HG03108 (cell line): ENCODE results near the gene MAPK11.

ENCODE experiments used
- ATAC-seq: cut with Tn5 transposase; IDR thresholded peaks from one replicate; pipeline ENCODE4 v1.9.1; 2021; ENCODE audit warnings: moderate library complexity; ENCODE audit not compliant: unreplicated experiment

The MAPK11 gene

DNA sequence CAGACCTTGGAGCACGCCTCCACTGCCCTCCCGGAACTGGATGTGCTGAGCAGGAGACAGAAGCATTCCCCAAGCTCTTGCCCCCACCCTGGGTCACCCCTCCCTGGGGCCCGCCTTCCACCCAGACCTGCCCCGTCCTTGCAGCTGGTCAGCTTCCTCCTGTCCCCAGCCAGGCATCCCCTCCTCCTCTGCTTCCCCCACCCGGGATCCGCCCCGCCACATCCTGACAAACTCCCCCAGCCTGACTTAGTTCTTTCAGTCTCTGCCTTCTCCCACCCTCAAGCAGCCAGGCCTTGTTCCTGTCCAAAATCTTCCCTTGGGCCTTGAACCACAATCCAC is 38.4 kb upstream of the MAPK11 start:
- ATAC-seq = no peak

DNA sequence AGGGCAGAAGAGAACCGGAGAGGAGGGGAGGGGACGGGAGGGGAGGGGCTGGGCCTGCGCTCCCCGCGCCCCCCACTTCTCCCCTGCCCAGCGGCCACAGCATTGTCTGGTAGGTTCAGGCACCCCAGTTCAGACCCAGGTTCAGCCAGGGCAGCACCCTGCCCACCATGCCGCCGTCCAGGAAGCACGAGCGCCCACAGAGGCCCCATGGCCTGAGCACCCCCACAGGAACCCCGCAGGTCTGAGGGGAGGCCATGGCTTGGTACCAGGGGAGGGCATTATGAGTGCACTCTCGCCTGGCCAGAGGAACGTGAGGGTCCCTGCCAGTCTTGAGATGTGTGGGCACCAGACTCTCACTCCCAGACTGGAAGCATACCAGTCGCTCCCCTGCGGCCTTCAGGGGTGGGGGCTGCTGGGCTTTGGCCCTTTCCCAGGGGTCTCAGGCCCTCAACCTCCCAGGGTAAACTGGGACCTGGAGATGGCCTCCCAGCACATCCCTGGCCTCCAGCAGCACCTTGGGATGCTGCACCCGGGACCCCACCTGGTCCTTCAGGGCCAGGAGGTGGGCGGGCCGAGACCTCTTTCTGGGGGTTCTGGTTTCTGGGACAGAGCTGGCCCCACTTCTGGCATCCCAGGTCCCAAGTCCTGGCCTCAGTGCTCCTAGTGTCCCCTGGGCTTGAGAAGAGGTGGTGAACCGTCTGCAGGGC is 37.9 kb upstream of the MAPK11 start:
- no peak for ATAC-seq

DNA sequence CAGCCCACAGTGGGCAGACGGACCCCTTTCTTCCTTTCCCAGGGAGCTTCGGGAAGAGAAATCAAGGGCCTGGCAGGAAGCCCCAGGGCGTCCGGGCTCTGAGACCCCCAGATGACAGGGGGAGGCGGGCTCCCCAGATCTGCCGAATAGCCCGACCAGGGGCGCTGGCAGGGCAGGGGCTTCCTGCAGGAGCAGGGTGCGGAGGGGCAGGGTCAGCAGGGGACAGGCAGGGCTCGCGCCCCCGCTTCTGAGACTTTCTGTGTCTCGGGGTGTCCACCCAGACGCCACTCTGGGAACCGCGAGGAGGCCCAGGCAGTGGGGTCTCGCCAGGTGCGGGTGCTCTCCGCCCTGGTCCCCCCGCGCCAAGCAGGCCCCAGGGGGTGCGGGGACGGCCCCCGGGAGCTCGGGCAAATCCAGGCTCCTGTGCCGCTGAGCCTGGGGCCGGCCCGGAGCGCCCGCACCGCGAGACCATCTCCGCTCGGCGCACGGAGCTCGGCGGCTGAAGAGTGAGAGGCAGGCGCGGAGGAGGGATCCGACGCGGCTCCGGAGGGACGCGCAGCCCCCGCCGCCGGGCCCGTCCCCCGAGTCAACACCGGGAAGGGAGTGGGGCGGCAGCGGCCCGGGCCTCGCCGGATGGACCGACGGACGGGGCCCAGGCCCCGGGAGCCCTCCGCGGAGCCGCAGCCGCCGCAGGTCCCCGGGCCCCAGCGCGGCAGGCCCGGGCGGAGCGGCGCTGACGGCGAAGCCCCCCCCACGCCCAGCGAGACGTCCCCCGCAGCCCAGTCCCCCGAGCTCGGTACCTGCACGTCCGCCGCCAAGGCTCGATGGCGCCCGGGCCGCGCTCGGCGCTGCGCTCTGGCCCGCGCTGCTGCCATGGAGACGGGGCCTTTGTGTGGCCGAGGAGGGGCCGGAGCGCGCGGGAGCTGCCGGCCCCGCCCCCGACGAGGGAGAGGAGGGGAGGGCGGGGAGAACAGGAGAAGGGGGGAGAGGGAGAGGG is 36.9 kb upstream of the MAPK11 start, which contains the start of gene PLXNB2:
Gene PLXNB2, minus strand, starts transcription at position 894 of the 997 bp plus-strand sequence. CDS start 17,062 bp downstream, outside the sequence.
- peak; percentile 42 for ATAC-seq

DNA sequence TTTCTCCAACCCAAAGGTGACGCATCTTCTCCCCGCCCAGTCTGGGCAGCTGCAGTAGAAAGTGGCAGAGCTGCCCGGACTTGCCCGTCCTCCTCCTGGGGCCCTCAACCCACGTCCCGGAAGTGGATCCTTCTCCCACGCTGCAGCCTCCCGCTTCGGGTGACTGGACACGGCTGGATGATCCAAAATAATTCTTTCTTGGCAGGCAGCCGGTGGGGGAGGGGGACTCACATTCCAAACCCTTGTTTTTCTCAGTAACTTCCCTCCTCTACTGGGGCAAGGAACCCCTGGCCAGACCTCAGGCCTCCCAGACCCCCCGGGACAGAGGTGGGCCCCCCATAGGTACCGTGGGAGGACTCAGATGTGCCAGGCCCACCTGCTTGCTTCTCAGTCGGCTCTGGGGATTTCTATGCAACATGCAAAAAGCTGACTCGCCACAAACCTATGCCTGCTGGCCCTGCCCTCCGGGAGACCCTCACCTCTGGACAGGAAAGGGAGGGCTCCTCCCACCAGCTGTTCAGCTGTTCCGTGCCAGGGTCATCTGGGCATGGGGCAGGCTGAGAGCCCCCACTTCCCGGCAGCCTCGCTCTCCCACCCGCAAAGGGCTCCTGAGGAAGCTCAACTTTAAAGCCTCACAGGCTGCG is 35.9 kb upstream of the MAPK11 start:
- ATAC-seq = no peak

DNA sequence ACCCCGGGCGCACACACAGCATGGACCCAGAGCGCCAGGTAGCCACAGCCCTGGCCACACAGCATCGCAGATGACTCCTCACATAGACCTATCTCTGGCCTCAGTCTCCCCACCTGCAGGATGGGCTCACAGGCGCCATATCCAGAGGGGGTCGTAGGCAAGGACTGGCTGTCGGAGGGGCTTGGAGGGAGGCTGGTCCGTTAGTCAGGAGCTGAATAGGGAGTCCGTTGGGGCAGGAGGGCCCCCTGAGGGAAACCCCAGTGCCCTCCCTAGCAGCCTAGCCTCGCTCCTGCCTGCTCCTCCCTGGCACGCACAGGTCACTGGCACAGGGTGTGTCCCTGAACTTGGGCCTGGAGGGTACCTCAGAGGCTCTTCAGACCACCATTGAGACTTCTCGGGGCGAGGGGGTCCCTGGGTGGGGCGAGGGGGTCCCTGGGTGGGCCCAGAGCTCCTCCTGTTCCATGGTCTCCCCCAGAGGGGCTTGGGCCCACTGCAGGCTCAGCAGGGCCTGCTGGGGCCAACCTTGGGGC is 35.3 kb upstream of the MAPK11 start:
- no peak for ATAC-seq

DNA sequence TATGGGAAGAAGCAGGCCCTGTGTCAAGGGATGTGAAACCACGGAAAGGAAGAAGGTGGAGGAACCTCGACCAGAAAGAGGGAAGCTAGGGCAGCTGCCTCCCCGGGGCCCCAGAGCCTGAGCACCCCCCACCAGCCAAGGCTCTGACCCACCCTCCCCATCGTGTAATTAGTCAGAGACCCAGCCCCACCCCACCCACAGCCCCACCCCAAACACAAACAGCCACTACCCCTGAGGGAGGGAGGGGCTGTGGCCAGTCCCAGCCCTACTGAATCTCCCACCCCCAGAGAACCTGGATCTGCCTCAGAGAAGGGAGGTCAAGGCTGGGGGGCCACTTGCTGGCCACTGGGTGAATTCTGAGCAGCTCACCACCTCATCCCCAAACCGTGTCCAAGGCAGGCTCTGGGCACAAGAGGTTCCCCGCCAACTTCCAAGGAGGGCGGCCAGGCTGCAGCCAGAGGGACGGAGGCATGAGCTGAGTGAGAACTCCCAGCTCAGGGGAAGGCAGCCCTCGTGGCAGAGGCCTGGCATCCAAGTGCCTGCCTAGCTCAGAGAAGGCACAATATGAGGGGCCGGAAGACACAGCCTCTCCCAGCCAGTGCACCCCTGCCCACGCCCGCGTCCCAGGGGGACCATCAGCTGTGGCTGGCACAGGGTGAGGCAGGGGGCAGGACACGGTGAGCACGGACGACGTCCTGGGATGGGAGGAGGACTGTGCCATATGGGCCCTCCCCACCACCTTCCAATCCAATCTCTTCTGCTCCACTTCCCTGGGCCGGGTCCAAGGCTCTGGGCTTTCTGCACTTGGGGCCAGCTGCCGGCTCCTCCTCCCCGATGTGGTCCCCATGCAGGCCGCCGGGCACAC is 34.6 kb upstream of the MAPK11 start:
- ATAC-seq = no peak

DNA sequence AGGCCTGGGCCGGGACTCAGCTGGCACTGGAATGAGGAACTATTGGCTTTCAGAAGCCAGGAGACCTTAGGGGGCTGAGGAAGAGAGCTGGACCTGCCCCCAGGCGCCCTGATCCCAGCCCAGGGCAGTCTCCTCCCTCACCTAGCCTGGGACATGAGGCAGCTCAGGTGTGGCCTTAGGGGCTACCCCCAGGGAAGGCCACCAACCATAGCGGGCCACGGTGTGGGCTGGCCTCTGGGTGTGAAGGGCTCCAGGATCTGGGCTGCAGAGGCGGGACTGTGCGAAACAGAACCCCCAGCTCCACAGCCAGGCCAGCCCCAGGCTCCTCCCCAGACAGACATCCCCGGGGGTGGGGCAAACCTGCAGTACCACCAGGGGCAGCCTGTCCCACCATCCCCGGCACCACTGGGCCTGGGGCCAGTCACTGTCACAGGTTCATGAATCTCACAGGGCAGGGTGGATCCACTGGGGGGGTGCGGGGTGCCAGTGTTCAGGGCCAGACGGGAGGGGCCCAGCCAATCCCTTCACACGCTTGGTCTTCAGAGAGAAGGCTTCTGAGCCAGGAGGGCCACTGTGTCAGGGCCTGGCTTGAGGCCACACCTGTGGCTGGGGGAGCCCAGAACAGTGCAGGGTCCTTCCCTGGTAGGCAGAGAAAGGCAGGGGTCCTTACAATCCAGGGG is 33.8 kb upstream of the MAPK11 start:
- ATAC-seq = no peak

DNA sequence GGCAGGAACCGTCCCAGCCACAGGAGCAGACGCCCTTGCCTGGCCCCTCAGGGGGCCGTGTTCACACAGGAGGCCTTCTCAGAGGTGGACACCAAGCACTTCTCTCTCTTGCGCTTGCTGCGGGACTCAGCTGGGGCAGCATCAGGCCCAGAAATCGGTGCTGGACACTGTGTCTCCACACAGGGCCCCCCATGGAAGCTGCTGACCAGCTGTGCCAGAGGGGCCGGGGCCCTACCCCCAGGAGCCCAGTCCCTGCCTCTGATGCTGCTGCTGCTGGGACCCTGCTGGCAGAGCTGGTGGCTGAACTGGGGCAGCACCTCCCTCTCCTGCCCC is 33.3 kb upstream of the MAPK11 start:
- ATAC-seq = no peak

DNA sequence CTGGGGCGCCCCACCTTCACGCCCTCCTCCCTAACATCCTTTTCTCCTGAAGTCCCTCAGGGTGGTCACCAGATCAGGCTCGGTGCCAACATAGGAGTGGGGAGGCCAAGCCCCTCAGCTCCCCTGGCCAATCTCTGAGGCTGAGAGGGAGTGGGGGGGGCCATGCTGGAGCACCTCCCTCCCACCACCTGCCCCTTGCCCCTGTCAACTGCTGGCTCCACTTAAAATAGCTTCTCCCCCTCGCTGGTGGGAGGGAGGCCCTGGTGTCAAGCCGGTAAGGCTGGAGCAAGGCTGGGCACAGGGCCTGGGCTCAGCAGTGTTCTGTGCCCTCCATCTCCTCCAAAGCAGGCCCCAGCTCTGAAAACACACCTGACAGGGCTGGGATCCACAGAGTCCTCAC is 32.4 kb upstream of the MAPK11 start:
- no peak for ATAC-seq

DNA sequence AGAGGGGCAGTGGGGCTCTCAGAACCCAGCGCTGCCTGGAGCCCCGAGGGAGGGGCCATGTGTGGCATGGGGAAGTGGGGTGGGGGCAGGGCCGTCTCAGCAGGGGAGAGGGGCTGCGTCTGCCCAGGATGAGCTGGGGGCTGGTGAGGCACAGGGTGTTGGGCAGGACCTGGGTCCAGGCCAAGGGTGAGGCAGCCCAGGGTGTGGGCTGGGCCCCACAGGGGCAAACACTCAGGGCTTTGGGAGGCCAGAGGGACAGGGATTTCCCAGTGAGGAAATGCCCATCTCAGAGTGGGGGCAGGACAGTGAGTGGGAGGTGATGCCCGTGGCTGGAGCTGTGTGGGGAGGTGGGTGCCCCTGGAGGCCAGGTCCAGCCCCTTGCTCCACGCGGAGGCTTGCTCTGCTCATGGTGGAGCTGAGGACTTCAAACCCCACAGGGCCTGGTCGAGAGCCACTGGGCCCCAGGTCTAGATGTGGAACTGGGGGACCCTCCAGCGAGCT is 31.9 kb upstream of the MAPK11 start:
- ATAC-seq = no peak

DNA sequence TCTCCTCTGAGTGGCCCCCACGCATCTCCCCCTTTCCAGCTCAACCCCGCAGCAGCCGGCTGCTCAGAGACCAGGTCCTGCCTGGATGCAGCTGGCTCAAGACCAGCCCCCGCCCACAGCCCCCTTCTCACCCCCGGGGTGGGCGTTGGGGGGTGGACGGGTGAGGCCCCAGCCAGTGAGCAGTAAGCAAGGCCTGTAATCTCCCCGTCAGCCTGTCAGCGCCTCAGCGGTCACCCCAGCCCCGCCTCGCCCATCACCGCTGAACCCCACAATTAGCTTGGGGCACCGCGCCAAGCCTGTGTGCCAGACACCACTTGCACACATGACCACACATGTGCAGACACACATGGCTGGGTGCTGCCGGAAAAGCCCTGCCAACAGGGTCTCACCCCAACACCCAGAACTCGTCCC is 31.4 kb upstream of the MAPK11 start:
- no peak for ATAC-seq

DNA sequence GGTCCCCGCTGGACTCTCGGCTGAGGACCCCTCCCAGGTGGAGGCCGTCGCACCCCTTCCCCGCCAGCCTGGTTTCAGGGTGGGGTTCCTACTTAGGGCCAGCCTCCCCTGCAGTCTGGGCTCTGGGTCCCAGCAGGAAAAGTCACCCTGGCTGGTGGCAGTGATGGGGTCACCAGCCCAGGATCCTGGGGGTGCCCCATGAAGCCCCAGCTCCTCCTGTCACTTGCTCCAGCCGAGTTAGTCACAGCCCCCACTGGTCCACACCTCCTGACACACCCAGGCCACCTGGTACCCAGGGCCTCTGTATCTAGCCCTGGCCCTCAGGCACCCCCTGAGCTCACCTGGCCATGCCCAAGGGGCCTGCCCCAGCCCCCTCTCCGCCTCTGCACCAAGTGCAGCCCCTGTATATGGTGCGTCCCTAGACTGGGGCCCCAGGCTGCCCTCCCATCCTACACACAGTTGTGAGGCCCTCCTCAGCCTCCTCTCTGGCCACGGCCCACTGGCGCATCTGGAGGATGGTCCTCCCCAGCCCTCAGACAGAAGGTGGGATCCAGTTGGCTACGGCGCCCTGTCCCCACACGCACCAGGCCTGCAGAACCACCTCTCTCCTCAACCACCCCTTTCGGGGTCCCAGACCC is 30.6 kb upstream of the MAPK11 start:
- no peak for ATAC-seq

DNA sequence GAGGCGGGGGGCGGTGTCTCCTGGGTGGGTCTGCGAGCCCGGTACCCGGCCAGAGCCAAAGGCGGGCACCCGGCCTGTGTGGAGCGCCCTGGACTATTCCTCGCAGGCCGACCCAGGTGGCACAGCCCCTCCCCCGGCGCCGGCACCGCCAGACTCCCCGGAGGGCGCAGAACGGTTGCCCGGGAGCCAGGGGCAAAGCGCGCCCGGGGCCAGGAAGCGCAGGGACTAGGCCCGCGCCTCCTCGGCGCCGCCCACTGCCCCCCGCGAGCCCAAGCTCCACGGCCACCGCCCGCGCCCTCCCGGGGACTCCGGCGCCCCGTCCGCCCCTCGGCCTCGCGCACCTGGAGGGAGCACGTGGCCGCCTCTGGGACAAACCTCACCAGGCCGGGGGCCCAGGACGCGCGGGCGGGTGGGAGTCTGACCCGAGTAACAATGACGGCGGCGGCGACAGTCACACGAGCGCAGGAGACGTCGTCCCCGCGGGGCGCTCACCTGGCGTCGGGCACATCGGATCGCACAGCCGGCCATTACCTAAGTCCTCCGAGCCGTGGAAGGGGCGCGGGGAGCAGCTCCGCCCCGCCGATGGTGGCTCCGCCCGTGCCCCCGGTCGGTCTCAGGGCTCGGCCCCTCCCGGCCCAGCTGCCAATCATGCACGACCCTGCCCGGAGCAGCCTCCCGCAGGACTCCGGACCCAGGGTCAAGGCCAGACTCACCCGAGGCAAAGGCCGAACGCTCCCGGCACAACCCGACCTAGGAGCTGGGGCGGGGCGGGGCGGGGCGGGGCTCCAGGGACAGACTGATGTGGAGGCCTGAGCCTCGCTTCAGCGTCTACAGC is 29.8 kb upstream of the MAPK11 start:
- ATAC-seq = no peak

DNA sequence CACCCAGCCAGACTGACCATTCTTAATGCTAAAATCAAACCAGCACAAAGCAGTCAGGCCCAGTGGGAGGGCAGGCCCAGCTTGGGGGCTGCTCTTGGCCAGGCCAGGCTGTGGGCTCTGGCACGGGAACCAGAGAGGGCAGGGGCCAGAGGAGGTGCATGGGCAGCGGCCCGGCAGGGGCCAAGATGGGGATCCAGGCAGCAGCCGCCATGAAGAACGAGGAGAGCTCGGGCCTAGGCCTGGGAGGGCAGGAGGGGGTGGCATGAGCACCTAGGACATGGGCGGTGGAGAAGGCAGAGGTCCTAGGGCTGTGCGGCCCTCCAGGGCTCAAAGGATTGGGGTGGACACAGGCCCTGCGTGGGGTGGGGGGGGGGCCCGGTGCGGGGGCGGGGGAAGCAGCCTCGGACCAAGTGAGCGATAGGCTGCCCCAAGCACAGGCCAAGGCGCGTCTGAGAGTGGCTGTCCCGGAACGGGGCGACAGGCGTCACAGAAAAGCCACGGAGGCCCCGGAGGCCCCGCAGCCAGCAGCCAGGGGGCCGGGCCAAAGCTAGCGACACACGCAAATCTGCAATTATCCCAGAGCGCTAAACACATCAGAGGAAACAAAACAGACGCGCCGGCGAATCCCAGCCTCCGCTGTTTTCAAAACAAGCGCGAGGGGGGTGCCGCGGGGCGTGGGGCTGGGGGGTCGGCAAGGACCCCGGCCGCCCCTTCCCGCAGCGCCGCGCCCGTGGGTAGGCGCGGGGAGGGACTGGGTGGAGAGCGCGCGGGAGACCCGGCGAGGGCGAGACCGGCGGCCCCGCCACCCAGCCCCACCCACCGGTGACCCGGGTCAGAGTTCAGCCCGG is 29.0 kb upstream of the MAPK11 start:
- no peak for ATAC-seq

DNA sequence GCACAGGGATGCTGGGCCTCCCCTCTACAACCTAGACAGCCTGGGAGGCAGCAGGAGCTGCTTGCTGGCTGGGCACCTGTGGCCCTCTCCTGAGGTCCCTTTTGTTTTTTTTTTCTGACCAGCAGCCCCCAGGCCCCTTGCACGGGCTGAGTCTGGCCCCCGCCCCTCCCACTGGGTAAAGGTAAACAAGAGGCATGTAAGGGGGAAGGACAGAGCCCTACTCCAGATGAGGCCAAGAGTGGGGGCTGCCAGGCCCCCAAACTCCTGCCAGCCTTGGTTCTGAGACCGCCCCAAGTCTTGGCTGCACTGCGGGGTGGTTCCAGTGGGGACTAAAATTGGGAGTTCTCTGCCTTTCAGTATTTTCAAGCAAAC is 28.1 kb upstream of the MAPK11 start:
- ATAC-seq = no peak

DNA sequence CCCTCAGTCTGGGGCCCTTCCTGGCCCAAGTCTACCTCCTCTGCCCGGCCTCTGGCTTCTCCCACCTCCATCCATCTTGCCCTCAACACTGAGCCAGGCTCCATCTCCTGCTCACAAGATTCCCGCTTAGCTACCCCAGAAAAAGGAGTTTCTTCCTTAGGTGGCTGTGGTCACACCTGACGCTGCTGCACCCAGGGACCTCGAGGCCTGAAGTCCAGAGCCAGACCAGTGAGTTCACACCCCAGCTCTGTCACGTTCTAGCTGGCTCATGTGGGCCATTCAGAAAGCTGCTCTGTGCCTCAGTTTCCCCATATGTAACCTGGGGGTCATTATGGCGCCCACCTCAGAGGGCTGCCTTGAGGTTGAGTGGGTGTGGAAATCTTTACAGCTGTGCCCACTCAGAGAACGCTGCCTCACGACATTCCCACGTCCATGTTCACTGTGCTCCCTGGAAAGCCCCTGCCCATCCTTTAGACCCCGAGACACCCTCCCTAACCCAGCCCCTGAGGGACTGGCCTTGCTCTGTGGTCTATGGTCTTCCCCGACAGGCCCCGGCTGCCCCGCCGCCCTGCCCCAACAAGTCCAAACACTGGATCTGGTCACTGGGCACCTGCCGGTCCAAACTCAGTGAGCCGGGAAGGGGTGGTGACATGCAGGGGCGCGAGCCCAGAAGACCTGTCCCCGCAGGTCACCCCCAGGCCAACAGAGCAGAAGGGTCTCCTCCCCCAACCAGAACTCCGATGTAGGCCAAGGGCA is 27.5 kb upstream of the MAPK11 start:
- no peak for ATAC-seq
